Measurements from ENCODE around the gene SOST. TPM values are rescaled to one million over a fixed set of nuclear protein-coding genes. Genes with fewer than 3 reads are reported as not detected.

Gene SOST
- total RNA-seq, 1 donor from 2014 or later = 2.0 TPM

DNA sequence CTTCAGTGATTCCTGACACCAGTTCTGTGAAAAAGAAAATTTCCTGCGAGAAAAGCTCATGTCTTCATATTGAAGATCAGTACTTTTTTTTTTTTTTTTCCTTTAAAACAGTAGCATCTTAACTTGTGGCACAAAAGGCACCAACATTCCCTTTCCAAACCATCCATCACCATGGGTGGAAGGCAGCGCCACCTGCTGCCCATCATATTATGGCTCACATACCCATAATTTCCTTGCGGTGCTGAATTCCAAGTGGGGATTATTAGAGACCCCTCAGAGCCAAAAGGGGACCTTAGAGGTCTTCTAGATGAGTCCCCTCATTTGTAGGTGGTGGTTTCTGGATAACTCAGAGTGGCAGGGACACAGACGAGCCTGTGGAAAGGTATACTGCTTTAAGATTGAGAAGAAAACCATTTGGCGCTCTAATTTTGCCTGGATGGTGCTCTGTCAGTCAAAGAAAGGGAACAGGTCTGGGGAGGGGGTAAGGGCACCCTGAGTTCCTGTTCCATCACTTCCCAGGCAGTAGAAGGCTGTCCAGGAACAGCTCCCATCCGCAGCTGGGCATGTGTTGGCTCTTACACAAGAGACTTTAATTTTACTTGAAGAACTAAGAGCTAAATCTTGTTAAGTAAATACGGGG is 7.9 kb upstream of the SOST start:
- peaks cover 3% of the 10 kb centered on the region for H3K4me1 Mint-ChIP-seq (ENCODE audit: unreplicated experiment)
- H3K4me3 Mint-ChIP-seq = no peak overlapping the region
- no peaks in the 10 kb centered on the region for H3K27me3 Mint-ChIP-seq
- no peak for DNase-seq (ENCODE audit: extremely low spot score, unreplicated experiment)
- no peaks in the 10 kb centered on the region for H3K9me3 Mint-ChIP-seq
- TF ChIP-seq, protein P1, sequence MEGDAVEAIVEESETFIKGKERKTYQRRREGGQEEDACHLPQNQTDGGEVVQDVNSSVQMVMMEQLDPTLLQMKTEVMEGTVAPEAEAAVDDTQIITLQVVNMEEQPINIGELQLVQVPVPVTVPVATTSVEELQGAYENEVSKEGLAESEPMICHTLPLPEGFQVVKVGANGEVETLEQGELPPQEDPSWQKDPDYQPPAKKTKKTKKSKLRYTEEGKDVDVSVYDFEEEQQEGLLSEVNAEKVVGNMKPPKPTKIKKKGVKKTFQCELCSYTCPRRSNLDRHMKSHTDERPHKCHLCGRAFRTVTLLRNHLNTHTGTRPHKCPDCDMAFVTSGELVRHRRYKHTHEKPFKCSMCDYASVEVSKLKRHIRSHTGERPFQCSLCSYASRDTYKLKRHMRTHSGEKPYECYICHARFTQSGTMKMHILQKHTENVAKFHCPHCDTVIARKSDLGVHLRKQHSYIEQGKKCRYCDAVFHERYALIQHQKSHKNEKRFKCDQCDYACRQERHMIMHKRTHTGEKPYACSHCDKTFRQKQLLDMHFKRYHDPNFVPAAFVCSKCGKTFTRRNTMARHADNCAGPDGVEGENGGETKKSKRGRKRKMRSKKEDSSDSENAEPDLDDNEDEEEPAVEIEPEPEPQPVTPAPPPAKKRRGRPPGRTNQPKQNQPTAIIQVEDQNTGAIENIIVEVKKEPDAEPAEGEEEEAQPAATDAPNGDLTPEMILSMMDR (conservative IDR thresholded peaks at IDR 0.05) = peak; percentile 85
- H3K27ac Mint-ChIP-seq = peak overlapping the region; percentile 15
- peaks cover 20% of the 10 kb centered on the region for H3K36me3 Mint-ChIP-seq

DNA sequence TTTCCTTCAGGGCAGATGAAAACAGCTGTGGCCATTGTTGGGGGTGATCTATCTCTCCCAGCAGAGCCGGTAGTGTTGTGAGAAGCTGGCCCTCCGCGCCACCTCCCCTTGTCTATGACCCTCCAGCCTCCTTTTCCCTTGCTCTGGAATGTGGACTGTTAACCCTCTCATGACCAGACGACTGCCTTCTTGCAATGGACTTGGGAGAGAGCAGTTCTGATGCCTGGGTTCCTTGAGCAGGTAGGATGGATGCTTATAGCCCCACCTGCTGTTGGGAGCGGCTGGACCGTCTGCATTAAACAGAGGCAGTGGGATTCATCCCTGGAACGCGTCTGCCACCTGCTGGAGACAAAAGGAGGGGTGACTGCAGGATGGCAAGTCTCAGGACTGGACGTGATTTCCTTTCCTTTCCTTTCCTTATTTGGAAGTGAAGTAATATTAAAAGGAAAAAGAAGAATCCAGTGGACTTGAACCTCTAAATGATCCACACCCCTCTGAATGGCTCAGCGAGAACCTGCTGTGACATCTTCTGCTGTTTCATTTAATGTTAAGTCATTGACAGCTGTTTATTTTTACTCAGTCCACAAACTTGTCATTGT is 1.8 kb upstream of the SOST start:
- TF ChIP-seq, protein P1 (conservative IDR thresholded peaks at IDR 0.05) = peak; percentile 100
- Mint-ChIP-seq H3K27me3 (peaks cover 27% of the 10 kb centered on the region), H3K27ac (peak overlapping the region; percentile 41), H3K4me1 (ENCODE audit: unreplicated experiment) (peaks cover 37% of the 10 kb centered on the region), H3K4me3 (peak overlapping the region; percentile 31), H3K36me3 (no peaks in the 10 kb centered on the region), H3K9me3 (no peaks in the 10 kb centered on the region)
- peak; percentile 95 for DNase-seq (ENCODE audit: extremely low spot score, unreplicated experiment)

DNA sequence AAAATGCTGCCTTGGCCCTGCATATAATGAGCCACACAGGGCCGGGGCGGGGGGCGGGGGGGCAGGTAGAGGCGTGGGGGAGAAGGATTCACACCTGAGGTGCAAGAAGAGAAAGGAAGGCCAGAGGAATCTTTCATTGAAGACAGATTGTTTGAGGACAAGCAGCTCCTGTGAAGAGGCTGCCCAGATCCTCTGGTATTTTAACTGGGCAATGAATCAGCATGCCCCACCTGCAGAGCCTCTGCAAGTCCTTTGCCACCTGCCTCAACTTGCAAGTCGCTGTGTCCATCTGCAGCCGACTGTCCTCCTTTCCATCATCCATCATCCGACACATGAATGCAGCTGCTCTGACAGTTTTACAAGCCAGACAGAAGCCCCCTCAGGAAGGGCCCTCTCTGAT is 1.2 kb upstream of the SOST start:
- Mint-ChIP-seq H3K4me1 (ENCODE audit: unreplicated experiment) (peaks cover 37% of the 10 kb centered on the region), H3K9me3 (no peaks in the 10 kb centered on the region), H3K27me3 (peaks cover 27% of the 10 kb centered on the region), H3K36me3 (no peaks in the 10 kb centered on the region), H3K27ac (peak overlapping the region; percentile 41), H3K4me3 (peak overlapping the region; percentile 31)
- DNase-seq (ENCODE audit: extremely low spot score, unreplicated experiment) = no peak
- TF ChIP-seq, protein P1 (conservative IDR thresholded peaks at IDR 0.05) = no peak

DNA sequence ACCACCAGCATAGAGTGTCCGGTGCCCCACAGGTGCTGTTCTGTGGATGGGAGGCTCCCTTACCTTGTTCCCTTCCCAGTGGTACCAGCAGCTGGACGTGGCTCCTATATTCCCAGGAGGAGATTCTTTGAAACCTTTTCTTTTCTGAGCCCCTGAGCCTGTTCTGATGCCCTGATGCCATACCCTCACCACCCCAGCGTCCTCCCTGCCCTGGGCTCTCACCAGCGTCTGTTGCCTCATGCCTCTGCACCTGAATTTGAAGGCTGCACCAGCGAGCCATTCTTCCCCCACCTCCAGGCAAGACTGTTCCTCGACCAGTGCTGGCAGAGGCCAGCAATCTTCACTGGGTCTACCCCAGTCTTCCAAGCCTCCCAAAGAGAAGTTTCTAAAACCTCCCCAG is 505 bp downstream of the SOST start:
- no peaks in the 10 kb centered on the region for H3K36me3 Mint-ChIP-seq
- no peak overlapping the region for H3K27ac Mint-ChIP-seq
- no peaks in the 10 kb centered on the region for H3K9me3 Mint-ChIP-seq

DNA sequence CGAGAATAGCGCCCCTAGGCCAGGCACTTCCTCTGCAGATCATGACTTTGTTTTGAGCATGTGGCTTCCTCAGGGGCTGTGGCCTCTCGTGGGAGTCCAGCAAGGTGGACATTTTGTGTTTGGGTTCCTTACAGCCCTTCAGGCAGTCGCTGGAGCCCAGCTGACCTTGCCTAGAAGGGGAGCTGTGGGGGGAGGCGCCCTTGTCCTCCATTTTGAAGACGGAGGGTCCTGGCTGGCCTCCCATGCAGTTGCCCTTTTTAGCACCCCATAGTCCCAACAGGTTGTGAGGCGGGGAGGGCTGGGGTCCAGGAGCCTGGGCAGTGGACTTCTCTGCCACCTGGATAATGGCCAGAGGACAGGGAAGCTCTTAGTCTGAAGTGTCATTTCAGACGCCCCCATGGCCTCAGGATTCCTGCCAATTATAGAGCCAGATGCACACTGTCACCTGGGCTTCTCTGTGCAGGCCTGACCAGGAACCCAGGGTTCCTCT is 1.4 kb downstream of the SOST start:
- no peak for DNase-seq (ENCODE audit: extremely low spot score, unreplicated experiment)
- Mint-ChIP-seq H3K9me3 (no peaks in the 10 kb centered on the region), H3K27me3 (peaks cover 51% of the 10 kb centered on the region), H3K4me1 (ENCODE audit: unreplicated experiment) (peaks cover 37% of the 10 kb centered on the region), H3K27ac (no peak overlapping the region), H3K4me3 (no peak overlapping the region), H3K36me3 (no peaks in the 10 kb centered on the region)
- TF ChIP-seq, protein P1 (conservative IDR thresholded peaks at IDR 0.05) = no peak

More for the DNA sequence above, 505 bp downstream of the SOST start:
- no peak for DNase-seq (ENCODE audit: extremely low spot score, unreplicated experiment)
- Mint-ChIP-seq H3K4me3 (no peak overlapping the region), H3K27me3 (peaks cover 44% of the 10 kb centered on the region), H3K4me1 (ENCODE audit: unreplicated experiment) (peaks cover 37% of the 10 kb centered on the region)
- TF ChIP-seq, protein P1 (conservative IDR thresholded peaks at IDR 0.05) = no peak

Data from type B pancreatic cell (in vitro differentiated cells).